SK-N-SH (cell line): ENCODE results near the gene EPHA6. TPM values are rescaled to one million over a fixed set of nuclear protein-coding genes. Genes with fewer than 3 reads are reported as not detected.

Experiments
- CTCF ChIA-PET: fragments of 300-600, 350-600 bp; formaldehyde crosslinking; extraction: SDS; loops from one replicate; lab custom pipeline; 2021; lab: Yijun Ruan, JAX
- POLR2A ChIA-PET: fragments of 350-600 bp; sonication (Branson Sonifier 250); formaldehyde crosslinking; extraction: SDS; loops from one replicate; lab custom pipeline; 2020; ENCODE audit warnings: antibody characterized with exemption, inconsistent platforms; lab: Yijun Ruan, JAX
- DNase-seq: peaks from one replicate; pipeline ENCODE4 v3.0.0; 2012
- H2AFZ ChIP-seq: fragments of 200-600 bp; sonication (generic); 2 replicates; pipeline ENCODE4 v1.8.1; 2016; ENCODE audit warnings: antibody characterized with exemption, mild to moderate bottlenecking, low read depth
- H3F3A ChIP-seq: fragments of 200-600 bp; sonication (generic); replicated peaks from 2 replicates; pipeline ENCODE3; 2016; ENCODE audit warnings: antibody characterized with exemption, mild to moderate bottlenecking; ENCODE audit not compliant: insufficient read depth
- H3K27ac ChIP-seq, 2 experiments: fragments of 200-500 bp in 1 of 2; fragments of 200-600 bp in 1 of 2; sonication (Bioruptor generic) in 1 of 2; sonication (generic), shearing (Covaris generic) in 1 of 2; 2 replicates each; pipeline versions ENCODE4 v1.5.1 to v1.6.1; 2014 to 2016; ENCODE audit warnings: low read depth in 2 of 2, inconsistent platforms in 1 of 2, low read length in 1 of 2, mild to moderate bottlenecking in 1 of 2, mixed read lengths in 1 of 2
- H3K27me3 ChIP-seq: fragments of 200-600 bp; sonication (generic), shearing (Covaris generic); 2 replicates; pipeline ENCODE4 v1.6.1; 2016; ENCODE audit warnings: mixed run types; ENCODE audit not compliant: insufficient read depth
- H3K36me3 ChIP-seq, 2 experiments: fragments of 200-500 bp in 1 of 2; fragments of 200-600 bp in 1 of 2; sonication (Bioruptor generic) in 1 of 2; sonication (generic) in 1 of 2; replicated peaks in 1 of 2; 2 replicates each; pipeline versions ENCODE3 to v1.5.1; 2014 to 2016; ENCODE audit warnings: low read length in 1 of 2, mild to moderate bottlenecking in 1 of 2; ENCODE audit not compliant: insufficient read depth in 2 of 2, control insufficient read depth in 1 of 2
- H3K4me1 ChIP-seq, 2 experiments: fragments of 200-500 bp in 1 of 2; fragments of 200-600 bp in 1 of 2; sonication (Bioruptor generic) in 1 of 2; sonication (generic), shearing (Covaris generic) in 1 of 2; 2 replicates each; pipeline versions ENCODE4 v1.5.1 to v1.6.1; 2014 to 2016; ENCODE audit warnings: low read depth in 1 of 2, low read length in 1 of 2, mixed run types in 1 of 2; ENCODE audit not compliant: insufficient read depth in 2 of 2, control insufficient read depth in 1 of 2
- H3K4me2 ChIP-seq: fragments of 200-600 bp; sonication (generic), shearing (Covaris generic); 2 replicates; pipeline ENCODE4 v1.6.1; 2017; ENCODE audit warnings: mixed run types
- H3K4me3 ChIP-seq, 2 experiments: fragments of 200-500 bp in 1 of 2; fragments of 200-600 bp in 1 of 2; sonication (Bioruptor generic) in 1 of 2; sonication (generic), shearing (Covaris generic) in 1 of 2; 2 replicates each; pipeline versions ENCODE4 v1.5.1 to v1.8.1; 2014 to 2016; ENCODE audit warnings: low read depth in 2 of 2, inconsistent platforms in 1 of 2, low read length in 1 of 2, mild to moderate bottlenecking in 1 of 2, mixed read lengths in 1 of 2, moderate library complexity in 1 of 2
- H3K79me2 ChIP-seq: fragments of 200-600 bp; sonication (generic); 2 replicates; pipeline ENCODE4 v1.8.1; 2017; ENCODE audit warnings: mild to moderate bottlenecking; ENCODE audit not compliant: insufficient read depth
- H3K9ac ChIP-seq: fragments of 200-600 bp; sonication (generic); 2 replicates; pipeline ENCODE4 v1.6.1; 2017; ENCODE audit warnings: mixed run types
- H3K9me2 ChIP-seq: fragments of 200-600 bp; sonication (generic); 2 replicates; pipeline ENCODE4 v1.6.1; 2017; ENCODE audit warnings: mixed run types
- H3K9me3 ChIP-seq: fragments of 200-600 bp; sonication (generic); 2 replicates; pipeline ENCODE4 v1.6.1; 2017; ENCODE audit warnings: mixed run types, mild to moderate bottlenecking, moderate library complexity
- H4K20me1 ChIP-seq: fragments of 200-600 bp; sonication (generic); 2 replicates; pipeline ENCODE4 v1.6.1; 2017; ENCODE audit warnings: mild to moderate bottlenecking, mixed run types; ENCODE audit not compliant: insufficient read depth
- CTCF ChIP-seq: fragments of 200-600 bp; sonication (generic); IDR thresholded peaks from 2 replicates; pipeline ENCODE4 v1.6.1; 2017; ENCODE audit warnings: antibody characterized with exemption, mild to moderate bottlenecking, moderate library complexity
- EP300 ChIP-seq, 2 experiments: IDR thresholded peaks; 2 replicates each; pipeline versions ENCODE4 v1.4.0 to v1.6.1; 2012; ENCODE audit warnings: borderline replicate concordance in 1 of 2, low read depth in 1 of 2, low read length in 1 of 2
- EZH2phosphoT487 ChIP-seq: fragments of 200-600 bp; sonication (generic); IDR thresholded peaks from 2 replicates; pipeline ENCODE4 v1.6.1; 2017; ENCODE audit warnings: low read depth, mixed run types, mild to moderate bottlenecking, antibody characterized with exemption, moderate library complexity, borderline replicate concordance
- FOSL2 ChIP-seq: IDR thresholded peaks from 2 replicates; pipeline ENCODE4 v1.4.0; 2012; ENCODE audit warnings: low read depth, mild to moderate bottlenecking, moderate library complexity, borderline replicate concordance
- MAX ChIP-seq: IDR thresholded peaks from 2 replicates; pipeline ENCODE4 v1.4.0; 2012; ENCODE audit warnings: low read depth
- RCOR1 ChIP-seq: fragments of 150-350 bp; IDR thresholded peaks from 2 replicates; pipeline ENCODE4 v1.6.1; 2017; ENCODE audit warnings: antibody characterized with exemption, low read length
- SIN3A ChIP-seq: IDR thresholded peaks from 2 replicates; pipeline ENCODE4 v1.6.1; 2012; ENCODE audit warnings: low read depth, mild to moderate bottlenecking, low read length, moderate library complexity, borderline replicate concordance
- SMC3 ChIP-seq: IDR thresholded peaks from 2 replicates; pipeline ENCODE4 v1.6.1; 2012; ENCODE audit warnings: low read depth, low read length, improper control_type of control experiment
- TEAD4 ChIP-seq: IDR thresholded peaks from 2 replicates; pipeline ENCODE4 v1.4.0; 2012; ENCODE audit warnings: mild to moderate bottlenecking, borderline replicate concordance; ENCODE audit not compliant: insufficient read depth
- ZBTB33 ChIP-seq: IDR thresholded peaks from 2 replicates; pipeline ENCODE4 v1.4.0; 2012; ENCODE audit warnings: low read depth, borderline replicate concordance
- WGBS: methylation state at CpG from one replicate; pipeline ENCODE4 v1.1.6; 2017; ENCODE audit warnings: low lambda C conversion rate; 5-methylcytosine and 5-hydroxymethylcytosine counted together
- polyA plus RNA-seq, 3 experiments: library from polyadenylated mRNA; depleted of rRNA; stranded (reverse); fragments of >200 nt; gene quantifications; 2 replicates each; pipeline ENCODE4 v1.2.3, GENCODE V29; 2012
- TF ChIP-seq, protein P1 (sequence below): fragments of 150-350 bp; IDR thresholded peaks from 2 replicates; pipeline ENCODE4 v1.6.1; 2017; ENCODE audit warnings: antibody characterized with exemption, low read length, low read depth, borderline replicate concordance

EPHA6 gene
- polyA plus RNA-seq, 1 of the 3 experiments (the other 2 are of a cell fraction) = not detected

DNA sequence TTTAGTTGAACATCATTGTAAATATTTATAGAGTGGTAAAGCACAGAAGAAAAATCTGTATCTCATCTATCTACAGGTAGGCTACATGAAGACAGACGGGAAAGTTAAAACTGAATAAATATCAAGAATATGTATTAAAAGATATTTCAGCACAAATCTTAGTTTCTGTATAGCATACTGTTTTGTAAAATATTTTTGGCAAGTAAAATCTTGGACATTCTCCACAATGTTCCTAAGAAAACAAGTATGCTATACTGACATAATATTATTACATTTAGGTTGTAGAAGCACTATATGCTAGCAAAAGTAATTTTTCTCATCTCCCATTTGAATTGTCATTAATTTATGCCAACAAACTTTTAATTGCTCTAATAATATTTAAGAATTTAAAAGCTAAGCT, 623.7 kb downstream of the EPHA6 start (continued):
- TF ChIP-seq EZH2phosphoT487 = no peak
- no peak for TF ChIP-seq ZBTB33
- TF ChIP-seq EP300 (IDR thresholded peaks at IDR 0.05; ENCODE audit: borderline replicate concordance in 1 of 2, low read depth in 1 of 2, low read length in 1 of 2) = no peak
- TF ChIP-seq SMC3 = no peak
- no peak for TF ChIP-seq RCOR1
- TF ChIP-seq MAX = no peak
- no peak for TF ChIP-seq SIN3A
- TF ChIP-seq, all 33 proteins: peak for 0

GRCh38 chr3:97439373-97439772, 625.0 kb downstream of the EPHA6 start:
- H3F3A ChIP-seq = no peaks in the 10 kb centered on the region
- TF ChIP-seq, protein P1, sequence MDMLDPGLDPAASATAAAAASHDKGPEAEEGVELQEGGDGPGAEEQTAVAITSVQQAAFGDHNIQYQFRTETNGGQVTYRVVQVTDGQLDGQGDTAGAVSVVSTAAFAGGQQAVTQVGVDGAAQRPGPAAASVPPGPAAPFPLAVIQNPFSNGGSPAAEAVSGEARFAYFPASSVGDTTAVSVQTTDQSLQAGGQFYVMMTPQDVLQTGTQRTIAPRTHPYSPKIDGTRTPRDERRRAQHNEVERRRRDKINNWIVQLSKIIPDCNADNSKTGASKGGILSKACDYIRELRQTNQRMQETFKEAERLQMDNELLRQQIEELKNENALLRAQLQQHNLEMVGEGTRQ = no peak
- TF ChIP-seq CTCF (no peak), FOSL2 (no peak), TEAD4 (no peak)
- ChIA-PET CTCF (no interaction called here), POLR2A (no interaction called here)
- H2AFZ ChIP-seq = no peak overlapping the region
- no peaks in the 10 kb centered on the region for H3K27me3 ChIP-seq
- no peaks in the 10 kb centered on the region for H3K79me2 ChIP-seq
- WGBS = 22% methylated on average over 1 of the region's 1 CpG
- no peaks in the 10 kb centered on the region for H4K20me1 ChIP-seq
- no peak overlapping the region for H3K4me2 ChIP-seq
- peaks cover 4% of the 10 kb centered on the region; the same call in 1 of the 2 replicates for H3K9me2 ChIP-seq
- no peak overlapping the region for H3K9ac ChIP-seq
- H3K4me3 ChIP-seq = no peak overlapping the region
- no peaks in the 10 kb centered on the region for H3K9me3 ChIP-seq
- DNase-seq = no peak
- no peaks in the 10 kb centered on the region; a peak in 1 of 4 replicates for H3K4me1 ChIP-seq
- H3K36me3 ChIP-seq = no peaks in the 10 kb centered on the region
- H3K27ac ChIP-seq = no peak overlapping the region
